SK-N-SH (cell line): ENCODE data around the gene IL1R1. TPM values are rescaled to one million over a fixed set of nuclear protein-coding genes. Genes with fewer than 3 reads are reported as not detected.

Experiments
- CTCF ChIA-PET: fragments of 300-600, 350-600 bp; formaldehyde crosslinking; extraction: SDS; loops from one replicate; lab custom pipeline; 2021; lab: Yijun Ruan, JAX
- POLR2A ChIA-PET: fragments of 350-600 bp; sonication (Branson Sonifier 250); formaldehyde crosslinking; extraction: SDS; loops from one replicate; lab custom pipeline; 2020; ENCODE audit warnings: antibody characterized with exemption, inconsistent platforms; lab: Yijun Ruan, JAX
- DNase-seq: peaks from one replicate; pipeline ENCODE4 v3.0.0; 2012
- H2AFZ ChIP-seq: fragments of 200-600 bp; sonication (generic); 2 replicates; pipeline ENCODE4 v1.8.1; 2016; ENCODE audit warnings: antibody characterized with exemption, mild to moderate bottlenecking, low read depth
- H3F3A ChIP-seq: fragments of 200-600 bp; sonication (generic); replicated peaks from 2 replicates; pipeline ENCODE3; 2016; ENCODE audit warnings: antibody characterized with exemption, mild to moderate bottlenecking; ENCODE audit not compliant: insufficient read depth
- H3K27ac ChIP-seq, 2 experiments: fragments of 200-500 bp in 1 of 2; fragments of 200-600 bp in 1 of 2; sonication (Bioruptor generic) in 1 of 2; sonication (generic), shearing (Covaris generic) in 1 of 2; 2 replicates each; pipeline versions ENCODE4 v1.5.1 to v1.6.1; 2014 to 2016; ENCODE audit warnings: low read depth in 2 of 2, inconsistent platforms in 1 of 2, low read length in 1 of 2, mild to moderate bottlenecking in 1 of 2, mixed read lengths in 1 of 2
- H3K27me3 ChIP-seq: fragments of 200-600 bp; sonication (generic), shearing (Covaris generic); 2 replicates; pipeline ENCODE4 v1.6.1; 2016; ENCODE audit warnings: mixed run types; ENCODE audit not compliant: insufficient read depth
- H3K36me3 ChIP-seq, 2 experiments: fragments of 200-500 bp in 1 of 2; fragments of 200-600 bp in 1 of 2; sonication (Bioruptor generic) in 1 of 2; sonication (generic) in 1 of 2; replicated peaks in 1 of 2; 2 replicates each; pipeline versions ENCODE3 to v1.5.1; 2014 to 2016; ENCODE audit warnings: low read length in 1 of 2, mild to moderate bottlenecking in 1 of 2; ENCODE audit not compliant: insufficient read depth in 2 of 2, control insufficient read depth in 1 of 2
- H3K4me1 ChIP-seq, 2 experiments: fragments of 200-500 bp in 1 of 2; fragments of 200-600 bp in 1 of 2; sonication (Bioruptor generic) in 1 of 2; sonication (generic), shearing (Covaris generic) in 1 of 2; 2 replicates each; pipeline versions ENCODE4 v1.5.1 to v1.6.1; 2014 to 2016; ENCODE audit warnings: low read depth in 1 of 2, low read length in 1 of 2, mixed run types in 1 of 2; ENCODE audit not compliant: insufficient read depth in 2 of 2, control insufficient read depth in 1 of 2
- H3K4me2 ChIP-seq: fragments of 200-600 bp; sonication (generic), shearing (Covaris generic); 2 replicates; pipeline ENCODE4 v1.6.1; 2017; ENCODE audit warnings: mixed run types
- H3K4me3 ChIP-seq, 2 experiments: fragments of 200-500 bp in 1 of 2; fragments of 200-600 bp in 1 of 2; sonication (Bioruptor generic) in 1 of 2; sonication (generic), shearing (Covaris generic) in 1 of 2; 2 replicates each; pipeline versions ENCODE4 v1.5.1 to v1.8.1; 2014 to 2016; ENCODE audit warnings: low read depth in 2 of 2, inconsistent platforms in 1 of 2, low read length in 1 of 2, mild to moderate bottlenecking in 1 of 2, mixed read lengths in 1 of 2, moderate library complexity in 1 of 2
- H3K79me2 ChIP-seq: fragments of 200-600 bp; sonication (generic); 2 replicates; pipeline ENCODE4 v1.8.1; 2017; ENCODE audit warnings: mild to moderate bottlenecking; ENCODE audit not compliant: insufficient read depth
- H3K9ac ChIP-seq: fragments of 200-600 bp; sonication (generic); 2 replicates; pipeline ENCODE4 v1.6.1; 2017; ENCODE audit warnings: mixed run types
- H3K9me2 ChIP-seq: fragments of 200-600 bp; sonication (generic); 2 replicates; pipeline ENCODE4 v1.6.1; 2017; ENCODE audit warnings: mixed run types
- H3K9me3 ChIP-seq: fragments of 200-600 bp; sonication (generic); 2 replicates; pipeline ENCODE4 v1.6.1; 2017; ENCODE audit warnings: mixed run types, mild to moderate bottlenecking, moderate library complexity
- H4K20me1 ChIP-seq: fragments of 200-600 bp; sonication (generic); 2 replicates; pipeline ENCODE4 v1.6.1; 2017; ENCODE audit warnings: mild to moderate bottlenecking, mixed run types; ENCODE audit not compliant: insufficient read depth
- CHD2 ChIP-seq: fragments of 150-350 bp; IDR thresholded peaks from 2 replicates; pipeline ENCODE4 v1.6.1; 2018; ENCODE audit warnings: low read length; ENCODE audit not compliant: partially characterized antibody
- ELF1 ChIP-seq: IDR thresholded peaks from 2 replicates; pipeline ENCODE4 v1.4.0; 2012
- EP300 ChIP-seq, 2 experiments: IDR thresholded peaks; 2 replicates each; pipeline versions ENCODE4 v1.4.0 to v1.6.1; 2012; ENCODE audit warnings: borderline replicate concordance in 1 of 2, low read depth in 1 of 2, low read length in 1 of 2
- EZH2phosphoT487 ChIP-seq: fragments of 200-600 bp; sonication (generic); IDR thresholded peaks from 2 replicates; pipeline ENCODE4 v1.6.1; 2017; ENCODE audit warnings: low read depth, mixed run types, mild to moderate bottlenecking, antibody characterized with exemption, moderate library complexity, borderline replicate concordance
- FOSL2 ChIP-seq: IDR thresholded peaks from 2 replicates; pipeline ENCODE4 v1.4.0; 2012; ENCODE audit warnings: low read depth, mild to moderate bottlenecking, moderate library complexity, borderline replicate concordance
- FOXM1 ChIP-seq: IDR thresholded peaks from 2 replicates; pipeline ENCODE4 v1.4.0; 2012; ENCODE audit warnings: low read depth, mild to moderate bottlenecking
- GABPA ChIP-seq: IDR thresholded peaks from 2 replicates; pipeline ENCODE4 v1.4.0; 2012; ENCODE audit warnings: low read depth, mild to moderate bottlenecking
- GATA2 ChIP-seq: sonication (generic); formaldehyde crosslinking; IDR thresholded peaks from 2 replicates; pipeline ENCODE4 v1.5.0; 2020; ENCODE audit warnings: mild to moderate bottlenecking, missing genetic modification reagents
- JUND ChIP-seq: IDR thresholded peaks from 2 replicates; pipeline ENCODE4 v1.4.0; 2012
- MXI1 ChIP-seq: IDR thresholded peaks from 2 replicates; pipeline ENCODE4 v1.6.1; 2012; ENCODE audit warnings: mild to moderate bottlenecking, low read depth, low read length, improper control_type of control experiment
- RCOR1 ChIP-seq: fragments of 150-350 bp; IDR thresholded peaks from 2 replicates; pipeline ENCODE4 v1.6.1; 2017; ENCODE audit warnings: antibody characterized with exemption, low read length
- SMC3 ChIP-seq: IDR thresholded peaks from 2 replicates; pipeline ENCODE4 v1.6.1; 2012; ENCODE audit warnings: low read depth, low read length, improper control_type of control experiment
- TAF1 ChIP-seq: IDR thresholded peaks from 2 replicates; pipeline ENCODE4 v1.6.1; 2012; ENCODE audit warnings: low read depth, mild to moderate bottlenecking, low read length, moderate library complexity, borderline replicate concordance
- TEAD4 ChIP-seq: IDR thresholded peaks from 2 replicates; pipeline ENCODE4 v1.4.0; 2012; ENCODE audit warnings: mild to moderate bottlenecking, borderline replicate concordance; ENCODE audit not compliant: insufficient read depth
- WGBS: methylation state at CpG from one replicate; pipeline ENCODE4 v1.1.6; 2017; ENCODE audit warnings: low lambda C conversion rate; 5-methylcytosine and 5-hydroxymethylcytosine counted together
- polyA plus RNA-seq, 3 experiments: library from polyadenylated mRNA; depleted of rRNA; stranded (reverse); fragments of >200 nt; gene quantifications; 2 replicates each; pipeline ENCODE4 v1.2.3, GENCODE V29; 2012
- TF ChIP-seq, protein P1 (sequence below): IDR thresholded peaks from 2 replicates; pipeline ENCODE4 v1.4.0; 2012; ENCODE audit warnings: low read depth
- TF ChIP-seq, protein P2 (sequence below): IDR thresholded peaks from 2 replicates; pipeline ENCODE4 v1.4.0; 2012; ENCODE audit warnings: low read depth, borderline replicate concordance
- TF ChIP-seq, protein P3 (sequence below): fragments of 150-350 bp; IDR thresholded peaks from 2 replicates; pipeline ENCODE4 v1.6.1; 2016; ENCODE audit warnings: mild to moderate bottlenecking, low read depth, low read length
- TF ChIP-seq, protein P4 (sequence below): IDR thresholded peaks from 2 replicates; pipeline ENCODE4 v1.6.1; 2012; ENCODE audit warnings: mild to moderate bottlenecking, low read depth, low read length, moderate library complexity
- TF ChIP-seq, protein P5 (sequence below): fragments of 150-350 bp; IDR thresholded peaks from 2 replicates; pipeline ENCODE4 v1.6.1; 2017; ENCODE audit warnings: antibody characterized with exemption, low read length, low read depth, borderline replicate concordance

IL1R1 gene
- polyA plus RNA-seq, 1 of the 3 experiments (the other 2 are of a cell fraction), result 13.3 TPM

DNA sequence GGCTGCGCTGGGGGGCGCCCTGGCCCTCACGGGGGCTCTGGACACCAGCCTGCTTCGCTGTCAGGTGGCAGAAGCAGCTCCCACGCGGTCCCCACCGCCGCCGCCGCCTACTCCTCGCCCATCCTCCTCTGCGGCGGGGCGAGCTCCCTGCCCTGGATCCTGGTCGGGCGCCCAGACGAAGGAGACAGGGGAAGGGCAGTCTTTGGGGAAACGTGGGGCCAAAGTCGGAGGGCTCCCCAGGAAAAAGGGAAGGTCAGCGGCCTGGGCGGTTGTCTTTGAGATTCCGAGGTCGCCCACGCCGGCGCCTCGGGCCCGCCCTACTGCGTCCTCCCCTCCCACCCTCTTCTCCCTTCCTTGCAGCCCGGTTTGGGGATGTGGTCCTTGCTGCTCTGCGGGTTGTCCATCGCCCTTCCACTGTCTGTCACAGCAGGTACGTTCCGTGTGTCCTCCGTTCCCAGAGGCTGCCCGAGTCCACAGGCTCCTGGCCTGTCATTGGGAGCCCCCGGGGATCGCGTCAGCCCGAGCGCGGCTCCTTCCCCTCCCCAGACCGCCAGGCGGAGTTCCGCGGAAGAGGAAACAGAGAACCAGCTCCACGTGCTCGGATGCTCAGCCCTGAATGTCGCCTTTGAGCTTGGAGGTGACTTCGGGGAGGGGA is 45.1 kb downstream of the IL1R1 start:
- H3K4me3 ChIP-seq, result peak overlapping the region in 1 of 2 experiments; percentile 22; a peak in 1 of 4 replicates
- H3K4me1 ChIP-seq, result no peaks in the 10 kb centered on the region; a peak in 1 of 4 replicates
- no peaks in the 10 kb centered on the region for H3K9me2 ChIP-seq
- peak; percentile 37 for DNase-seq
- CTCF ChIA-PET, result no interaction called here
- no peaks in the 10 kb centered on the region for H3K9me3 ChIP-seq
- H3K36me3 ChIP-seq, result no peaks in the 10 kb centered on the region
- no peak overlapping the region for H3K4me2 ChIP-seq
- H3K79me2 ChIP-seq, result no peaks in the 10 kb centered on the region
- no peaks in the 10 kb centered on the region for H4K20me1 ChIP-seq
- H2AFZ ChIP-seq, result peak overlapping the region; percentile 52; the same call in 1 of the 2 replicates
- H3K9ac ChIP-seq, result no peak overlapping the region
- no peak overlapping the region for H3K27ac ChIP-seq
- 34% methylated on average over 11 of the region's 50 CpGs for WGBS
- peaks cover 6% of the 10 kb centered on the region for H3F3A ChIP-seq
- H3K27me3 ChIP-seq, result no peaks in the 10 kb centered on the region
- POLR2A ChIA-PET, result no interaction called here
- TF ChIP-seq, protein P1, sequence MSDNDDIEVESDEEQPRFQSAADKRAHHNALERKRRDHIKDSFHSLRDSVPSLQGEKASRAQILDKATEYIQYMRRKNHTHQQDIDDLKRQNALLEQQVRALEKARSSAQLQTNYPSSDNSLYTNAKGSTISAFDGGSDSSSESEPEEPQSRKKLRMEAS, result peak; percentile 67
- TF ChIP-seq FOXM1, result no peak

DNA sequence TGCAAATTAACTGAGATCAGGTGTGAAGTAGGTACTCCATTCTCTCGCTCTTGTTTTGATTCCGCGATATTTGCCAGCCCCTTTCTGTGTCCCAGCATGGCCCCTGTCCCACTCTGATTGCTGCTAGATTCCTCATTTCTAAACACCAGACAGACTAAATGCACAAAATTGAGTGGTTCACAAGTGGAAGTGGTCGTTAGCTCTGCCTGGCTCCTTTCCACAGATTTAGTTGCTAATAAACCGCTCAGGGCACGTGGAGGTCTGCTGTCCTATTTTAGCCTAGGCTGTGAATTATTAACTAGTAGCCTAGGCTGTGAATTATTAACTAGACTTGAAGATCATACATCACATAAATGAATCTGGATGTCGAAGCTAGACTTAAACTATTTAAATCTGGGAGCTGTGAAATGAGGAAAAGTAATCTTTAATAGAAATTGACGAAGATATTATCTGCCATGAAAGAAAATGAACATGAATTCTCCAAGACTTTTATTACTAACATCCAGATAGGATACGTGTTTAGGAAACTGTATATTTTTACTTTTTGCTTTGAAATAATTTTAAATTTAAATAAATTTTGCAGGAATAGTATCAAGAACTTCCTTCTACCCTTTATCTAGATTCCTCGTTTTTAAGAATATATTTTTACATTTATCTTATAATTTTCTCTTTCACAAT is 48.0 kb downstream of the IL1R1 start:
- DNase-seq, result no peak
- H3K4me2 ChIP-seq, result no peak overlapping the region
- no peak overlapping the region for H3K9ac ChIP-seq
- no peaks in the 10 kb centered on the region; a peak in 1 of 4 replicates for H3K4me1 ChIP-seq
- WGBS, result 60% methylated on average over 10 of the region's 10 CpGs
- H3K36me3 ChIP-seq, result no peaks in the 10 kb centered on the region
- TF ChIP-seq CHD2, result no peak
- no peak for TF ChIP-seq JUND
- no peak for TF ChIP-seq TEAD4
- no peak for TF ChIP-seq FOXM1
- TF ChIP-seq, protein P2, sequence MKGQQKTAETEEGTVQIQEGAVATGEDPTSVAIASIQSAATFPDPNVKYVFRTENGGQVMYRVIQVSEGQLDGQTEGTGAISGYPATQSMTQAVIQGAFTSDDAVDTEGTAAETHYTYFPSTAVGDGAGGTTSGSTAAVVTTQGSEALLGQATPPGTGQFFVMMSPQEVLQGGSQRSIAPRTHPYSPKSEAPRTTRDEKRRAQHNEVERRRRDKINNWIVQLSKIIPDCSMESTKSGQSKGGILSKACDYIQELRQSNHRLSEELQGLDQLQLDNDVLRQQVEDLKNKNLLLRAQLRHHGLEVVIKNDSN, result no peak
- TF ChIP-seq, protein P3, sequence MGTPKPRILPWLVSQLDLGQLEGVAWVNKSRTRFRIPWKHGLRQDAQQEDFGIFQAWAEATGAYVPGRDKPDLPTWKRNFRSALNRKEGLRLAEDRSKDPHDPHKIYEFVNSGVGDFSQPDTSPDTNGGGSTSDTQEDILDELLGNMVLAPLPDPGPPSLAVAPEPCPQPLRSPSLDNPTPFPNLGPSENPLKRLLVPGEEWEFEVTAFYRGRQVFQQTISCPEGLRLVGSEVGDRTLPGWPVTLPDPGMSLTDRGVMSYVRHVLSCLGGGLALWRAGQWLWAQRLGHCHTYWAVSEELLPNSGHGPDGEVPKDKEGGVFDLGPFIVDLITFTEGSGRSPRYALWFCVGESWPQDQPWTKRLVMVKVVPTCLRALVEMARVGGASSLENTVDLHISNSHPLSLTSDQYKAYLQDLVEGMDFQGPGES, result no peak
- TF ChIP-seq MXI1, result no peak
- TF ChIP-seq TAF1, result no peak
- TF ChIP-seq RCOR1, result no peak
- no peak for TF ChIP-seq GATA2 (CRISPR knock-in tag)
- no peak for TF ChIP-seq FOSL2
- TF ChIP-seq, protein P4, sequence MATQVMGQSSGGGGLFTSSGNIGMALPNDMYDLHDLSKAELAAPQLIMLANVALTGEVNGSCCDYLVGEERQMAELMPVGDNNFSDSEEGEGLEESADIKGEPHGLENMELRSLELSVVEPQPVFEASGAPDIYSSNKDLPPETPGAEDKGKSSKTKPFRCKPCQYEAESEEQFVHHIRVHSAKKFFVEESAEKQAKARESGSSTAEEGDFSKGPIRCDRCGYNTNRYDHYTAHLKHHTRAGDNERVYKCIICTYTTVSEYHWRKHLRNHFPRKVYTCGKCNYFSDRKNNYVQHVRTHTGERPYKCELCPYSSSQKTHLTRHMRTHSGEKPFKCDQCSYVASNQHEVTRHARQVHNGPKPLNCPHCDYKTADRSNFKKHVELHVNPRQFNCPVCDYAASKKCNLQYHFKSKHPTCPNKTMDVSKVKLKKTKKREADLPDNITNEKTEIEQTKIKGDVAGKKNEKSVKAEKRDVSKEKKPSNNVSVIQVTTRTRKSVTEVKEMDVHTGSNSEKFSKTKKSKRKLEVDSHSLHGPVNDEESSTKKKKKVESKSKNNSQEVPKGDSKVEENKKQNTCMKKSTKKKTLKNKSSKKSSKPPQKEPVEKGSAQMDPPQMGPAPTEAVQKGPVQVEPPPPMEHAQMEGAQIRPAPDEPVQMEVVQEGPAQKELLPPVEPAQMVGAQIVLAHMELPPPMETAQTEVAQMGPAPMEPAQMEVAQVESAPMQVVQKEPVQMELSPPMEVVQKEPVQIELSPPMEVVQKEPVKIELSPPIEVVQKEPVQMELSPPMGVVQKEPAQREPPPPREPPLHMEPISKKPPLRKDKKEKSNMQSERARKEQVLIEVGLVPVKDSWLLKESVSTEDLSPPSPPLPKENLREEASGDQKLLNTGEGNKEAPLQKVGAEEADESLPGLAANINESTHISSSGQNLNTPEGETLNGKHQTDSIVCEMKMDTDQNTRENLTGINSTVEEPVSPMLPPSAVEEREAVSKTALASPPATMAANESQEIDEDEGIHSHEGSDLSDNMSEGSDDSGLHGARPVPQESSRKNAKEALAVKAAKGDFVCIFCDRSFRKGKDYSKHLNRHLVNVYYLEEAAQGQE, result no peak
- no peak for TF ChIP-seq EP300 (IDR thresholded peaks at IDR 0.05; ENCODE audit: borderline replicate concordance in 1 of 2, low read depth in 1 of 2, low read length in 1 of 2)
- TF ChIP-seq, protein P5, sequence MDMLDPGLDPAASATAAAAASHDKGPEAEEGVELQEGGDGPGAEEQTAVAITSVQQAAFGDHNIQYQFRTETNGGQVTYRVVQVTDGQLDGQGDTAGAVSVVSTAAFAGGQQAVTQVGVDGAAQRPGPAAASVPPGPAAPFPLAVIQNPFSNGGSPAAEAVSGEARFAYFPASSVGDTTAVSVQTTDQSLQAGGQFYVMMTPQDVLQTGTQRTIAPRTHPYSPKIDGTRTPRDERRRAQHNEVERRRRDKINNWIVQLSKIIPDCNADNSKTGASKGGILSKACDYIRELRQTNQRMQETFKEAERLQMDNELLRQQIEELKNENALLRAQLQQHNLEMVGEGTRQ, result no peak
- TF ChIP-seq EZH2phosphoT487, result no peak
- no peak for TF ChIP-seq ELF1
- TF ChIP-seq GABPA, result no peak
- no peak for TF ChIP-seq SMC3
- H3K27me3 ChIP-seq, result no peaks in the 10 kb centered on the region
- H3K27ac ChIP-seq, result no peak overlapping the region
- H3K9me2 ChIP-seq, result no peaks in the 10 kb centered on the region
- peaks cover 6% of the 10 kb centered on the region for H3F3A ChIP-seq
- POLR2A ChIA-PET, result no interaction called here
- no peaks in the 10 kb centered on the region for H3K9me3 ChIP-seq
- H3K4me3 ChIP-seq, result no peak overlapping the region
- no peaks in the 10 kb centered on the region for H3K79me2 ChIP-seq
- no peaks in the 10 kb centered on the region for H4K20me1 ChIP-seq
- CTCF ChIA-PET, result interaction anchor here (2.0 kb wide), 1 partner anchor 50 kb away, joined by 4 read pairs; no protein-coding TSS in a partner anchor
- no peak overlapping the region for H2AFZ ChIP-seq
